WERI-Rb-1 (cell line): ENCODE measurements around the gene TMEM184A.
"Not testable (repeated sequence)": the region's sequence is repeated elsewhere in the genome, so short reads cannot be mapped to it uniquely, and the experiment has no call there.

Experiments
- DNase-seq: peaks from one replicate; pipeline ENCODE4 v3.0.0-alpha.2; 2020
- H3K27ac ChIP-seq: fragments of 250-450 bp; sonication (Bioruptor Pico); 2 replicates; pipeline ENCODE4 v1.5.1; 2020; ENCODE audit warnings: mild to moderate bottlenecking, moderate library complexity
- H3K27me3 ChIP-seq: fragments of 250-450 bp; sonication (Bioruptor Pico); 2 replicates; pipeline ENCODE4 v1.5.1; 2021; ENCODE audit warnings: mild to moderate bottlenecking, low read depth, moderate library complexity; ENCODE audit not compliant: insufficient read depth, severe bottlenecking
- H3K36me3 ChIP-seq: fragments of 250-450 bp; sonication (Bioruptor Pico); 2 replicates; pipeline ENCODE4 v1.5.1; 2020; ENCODE audit warnings: mild to moderate bottlenecking, moderate library complexity
- H3K4me3 ChIP-seq: 2 replicates; pipeline ENCODE4 v1.5.1; 2011; ENCODE audit warnings: low read depth, mild to moderate bottlenecking, control low read depth, low read length
- H3K9me3 ChIP-seq: fragments of 250-450 bp; sonication (Bioruptor Pico); 2 replicates; pipeline ENCODE4 v1.5.1; 2021; ENCODE audit warnings: mild to moderate bottlenecking, moderate library complexity; ENCODE audit not compliant: severe bottlenecking
- TF ChIP-seq, protein P1 (sequence below): IDR thresholded peaks from 2 replicates; pipeline ENCODE4 v1.5.1; 2011; ENCODE audit warnings: low read depth, mild to moderate bottlenecking, control low read depth, inconsistent platforms, low read length

Gene TMEM184A

DNA sequence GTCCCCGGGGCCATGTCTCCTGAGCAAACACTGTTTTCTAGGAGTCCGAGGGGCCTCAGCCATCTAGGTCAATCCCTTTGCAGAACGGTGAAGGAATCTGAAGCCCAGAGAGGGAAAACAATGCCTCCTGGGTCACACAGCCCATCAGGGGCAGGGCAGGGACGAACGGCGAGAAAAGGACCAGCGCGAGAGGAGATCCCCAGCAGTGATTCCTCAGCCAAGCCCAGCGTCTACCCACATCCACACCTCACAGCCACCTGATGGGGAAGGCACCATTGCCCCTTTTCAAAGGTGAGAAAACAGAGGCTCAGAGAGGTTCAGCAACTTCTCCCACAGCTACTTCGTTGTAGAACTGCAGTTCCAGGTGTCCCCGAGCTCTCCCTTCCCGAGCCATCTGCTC, 31.7 kb upstream of the TMEM184A start:
- Histone ChIP-seq H3K4me3 (peak overlapping the region; percentile 28), H3K36me3 (no peaks in the 10 kb centered on the region), H3K9me3 (peaks cover 7% of the 10 kb centered on the region), H3K27me3 (no peaks in the 10 kb centered on the region), H3K27ac (peak overlapping the region; percentile 95)
- TF ChIP-seq, protein P1, sequence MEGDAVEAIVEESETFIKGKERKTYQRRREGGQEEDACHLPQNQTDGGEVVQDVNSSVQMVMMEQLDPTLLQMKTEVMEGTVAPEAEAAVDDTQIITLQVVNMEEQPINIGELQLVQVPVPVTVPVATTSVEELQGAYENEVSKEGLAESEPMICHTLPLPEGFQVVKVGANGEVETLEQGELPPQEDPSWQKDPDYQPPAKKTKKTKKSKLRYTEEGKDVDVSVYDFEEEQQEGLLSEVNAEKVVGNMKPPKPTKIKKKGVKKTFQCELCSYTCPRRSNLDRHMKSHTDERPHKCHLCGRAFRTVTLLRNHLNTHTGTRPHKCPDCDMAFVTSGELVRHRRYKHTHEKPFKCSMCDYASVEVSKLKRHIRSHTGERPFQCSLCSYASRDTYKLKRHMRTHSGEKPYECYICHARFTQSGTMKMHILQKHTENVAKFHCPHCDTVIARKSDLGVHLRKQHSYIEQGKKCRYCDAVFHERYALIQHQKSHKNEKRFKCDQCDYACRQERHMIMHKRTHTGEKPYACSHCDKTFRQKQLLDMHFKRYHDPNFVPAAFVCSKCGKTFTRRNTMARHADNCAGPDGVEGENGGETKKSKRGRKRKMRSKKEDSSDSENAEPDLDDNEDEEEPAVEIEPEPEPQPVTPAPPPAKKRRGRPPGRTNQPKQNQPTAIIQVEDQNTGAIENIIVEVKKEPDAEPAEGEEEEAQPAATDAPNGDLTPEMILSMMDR = no peak
- no peak for DNase-seq

DNA sequence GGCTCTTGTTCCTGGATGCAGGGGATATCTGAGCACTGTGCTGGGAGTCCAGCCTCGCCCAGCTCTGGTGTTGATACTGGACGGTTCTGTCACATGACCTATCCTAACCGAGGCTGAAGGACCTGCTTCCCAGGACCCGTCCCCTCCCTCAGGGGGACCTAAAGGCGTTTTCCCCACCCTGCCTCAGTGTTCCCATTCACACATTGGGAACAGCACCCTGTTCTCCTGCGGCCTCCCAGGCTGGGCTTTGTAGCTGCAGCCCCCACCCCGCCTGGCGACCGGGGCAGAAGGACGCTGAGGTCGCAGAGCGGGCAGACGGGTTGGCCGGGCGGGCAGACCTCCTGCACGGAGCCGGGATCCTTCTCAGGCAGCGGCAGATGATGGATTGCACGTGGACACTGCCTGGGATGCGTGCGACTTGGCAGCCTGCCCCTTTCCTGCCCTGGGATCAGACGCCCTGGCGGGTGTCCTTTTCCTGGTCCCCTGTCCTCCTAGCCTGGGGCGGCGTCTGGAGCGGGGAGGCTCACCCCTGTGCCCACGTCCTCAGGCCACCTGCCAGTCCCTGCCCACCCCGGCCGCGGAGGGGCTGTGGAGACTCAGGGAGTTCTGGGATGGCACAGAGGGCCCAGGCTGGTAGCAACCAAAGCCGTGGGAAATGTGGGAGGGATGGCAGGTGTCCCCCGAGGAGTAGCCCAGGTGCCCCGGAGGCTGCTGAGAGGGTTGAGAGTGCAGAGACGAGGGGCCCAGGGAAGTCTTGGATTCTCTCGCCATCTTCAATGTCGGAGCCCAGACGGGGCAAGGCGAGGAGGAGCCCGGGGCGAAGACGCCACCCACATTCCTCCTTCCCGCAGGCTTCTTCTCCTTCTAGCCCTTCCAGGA, 31.1 kb upstream of the TMEM184A start:
- Histone ChIP-seq H3K27me3 (no peaks in the 10 kb centered on the region), H3K4me3 (peak overlapping the region; percentile 28), H3K9me3 (peaks cover 7% of the 10 kb centered on the region), H3K27ac (peak overlapping the region; percentile 95), H3K36me3 (no peaks in the 10 kb centered on the region)
- TF ChIP-seq, protein P1 = no peak
- peak; percentile 42 for DNase-seq

DNA sequence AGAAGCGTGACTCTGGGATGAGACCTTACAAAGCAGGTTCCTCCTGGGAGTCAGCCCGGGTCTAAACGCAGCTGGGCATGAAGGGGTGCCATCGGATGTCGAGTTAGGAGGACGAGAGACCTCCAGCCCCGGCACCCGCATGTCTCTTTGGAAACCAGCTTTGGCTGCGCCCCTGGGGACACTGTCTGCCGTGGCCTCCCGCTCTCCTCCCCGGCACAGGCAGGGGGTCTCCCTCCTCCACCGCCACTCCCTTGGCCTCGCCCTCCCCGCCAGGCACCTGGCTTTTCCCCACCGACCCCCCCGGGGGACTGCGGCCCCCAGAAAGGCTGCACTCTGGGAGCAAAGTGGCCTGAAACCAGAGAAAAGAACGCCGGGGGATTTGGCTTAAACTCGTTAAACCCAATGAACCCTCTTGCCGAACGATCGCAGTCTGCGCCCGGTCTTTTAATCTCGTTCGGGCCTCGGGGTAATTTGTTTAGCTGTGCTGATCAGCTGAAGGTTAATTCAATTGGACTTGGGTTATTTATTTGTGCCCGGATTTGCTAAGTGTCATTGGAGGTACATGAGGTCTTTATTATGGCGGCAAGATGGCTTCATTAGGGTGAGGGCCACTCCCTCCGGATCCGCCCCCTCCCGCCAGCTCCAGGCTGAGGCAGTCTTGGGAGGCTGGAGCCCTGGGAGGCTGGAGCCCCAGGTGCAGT, 30.3 kb upstream of the TMEM184A start:
- H3K36me3 ChIP-seq = no peaks in the 10 kb centered on the region
- H3K27ac ChIP-seq = peak overlapping the region; percentile 95
- peaks cover 7% of the 10 kb centered on the region for H3K9me3 ChIP-seq
- H3K4me3 ChIP-seq = peak overlapping the region; percentile 28
- no peaks in the 10 kb centered on the region for H3K27me3 ChIP-seq
- TF ChIP-seq, protein P1 = no peak
- DNase-seq = peak; percentile 93

DNA sequence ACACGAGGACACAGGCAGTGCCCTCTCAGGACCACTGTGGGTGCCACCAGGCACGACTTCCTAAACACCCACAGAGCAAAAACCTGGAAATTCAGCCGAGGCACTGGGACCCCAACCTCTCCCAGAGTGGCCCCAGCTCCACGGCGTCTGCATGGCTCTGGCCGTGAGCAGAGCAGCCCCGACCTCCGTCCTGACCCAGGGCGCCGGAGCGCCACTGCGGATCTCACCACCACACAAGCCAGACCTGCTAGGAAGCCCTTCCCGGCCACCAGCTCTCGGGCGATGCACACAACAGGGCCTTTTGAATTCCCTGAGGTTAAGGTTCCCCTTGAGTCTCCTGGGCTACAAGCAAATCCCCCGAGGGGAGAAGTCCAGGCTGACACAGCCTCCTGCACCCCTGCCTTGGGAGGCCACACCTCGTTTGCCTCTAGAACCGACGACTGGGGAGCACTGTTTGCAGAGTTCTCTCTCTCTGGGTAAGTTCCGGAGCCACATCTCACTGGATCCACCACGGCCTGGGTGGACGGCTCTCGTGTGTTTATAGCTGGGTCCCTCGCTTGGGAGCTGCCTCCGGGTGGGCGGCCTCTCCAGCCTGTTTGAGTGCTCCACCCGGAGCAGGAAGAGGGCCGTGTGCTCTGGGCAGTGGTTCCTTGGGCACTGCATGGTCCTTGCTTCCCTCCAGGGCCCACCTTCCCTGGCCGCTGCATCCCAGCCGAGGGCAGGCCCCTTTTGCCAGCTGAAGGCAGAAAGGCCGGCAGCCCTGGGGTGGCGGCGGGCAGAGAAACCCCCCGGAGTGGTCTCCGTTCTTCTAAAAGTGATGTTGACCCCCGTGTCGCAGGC, 29.4 kb upstream of the TMEM184A start:
- TF ChIP-seq, protein P1 = no peak
- peak overlapping the region; percentile 95 for H3K27ac ChIP-seq
- H3K27me3 ChIP-seq = no peaks in the 10 kb centered on the region
- DNase-seq = no peak
- H3K36me3 ChIP-seq = no peaks in the 10 kb centered on the region
- peaks cover 7% of the 10 kb centered on the region for H3K9me3 ChIP-seq
- no peak overlapping the region for H3K4me3 ChIP-seq

DNA sequence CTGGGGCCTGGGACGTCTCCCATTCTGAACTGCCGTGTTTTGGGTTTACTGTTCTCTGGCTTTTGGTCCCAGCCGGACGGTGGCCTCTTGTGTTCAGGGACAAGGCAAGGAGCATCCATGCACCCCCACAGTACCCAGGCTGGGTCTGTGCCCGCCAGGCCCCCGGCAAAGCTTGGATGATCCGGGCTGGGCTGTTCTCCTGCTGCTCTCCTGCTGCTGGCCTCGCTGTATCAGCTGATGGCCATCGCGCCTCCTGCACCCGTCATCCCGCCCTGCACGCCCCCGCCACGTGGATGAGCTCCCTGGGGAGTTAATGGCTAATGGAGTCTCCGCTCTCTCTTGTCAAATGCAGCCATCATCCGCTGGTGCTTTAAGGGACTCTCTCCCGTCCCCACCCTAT, 28.7 kb upstream of the TMEM184A start:
- no peak for DNase-seq
- H3K27me3 ChIP-seq = no peaks in the 10 kb centered on the region
- H3K36me3 ChIP-seq = no peaks in the 10 kb centered on the region
- TF ChIP-seq, protein P1 = no peak
- peaks cover 7% of the 10 kb centered on the region for H3K9me3 ChIP-seq
- no peak overlapping the region; the same call in none of the 2 replicates for H3K27ac ChIP-seq
- H3K4me3 ChIP-seq = no peak overlapping the region

DNA sequence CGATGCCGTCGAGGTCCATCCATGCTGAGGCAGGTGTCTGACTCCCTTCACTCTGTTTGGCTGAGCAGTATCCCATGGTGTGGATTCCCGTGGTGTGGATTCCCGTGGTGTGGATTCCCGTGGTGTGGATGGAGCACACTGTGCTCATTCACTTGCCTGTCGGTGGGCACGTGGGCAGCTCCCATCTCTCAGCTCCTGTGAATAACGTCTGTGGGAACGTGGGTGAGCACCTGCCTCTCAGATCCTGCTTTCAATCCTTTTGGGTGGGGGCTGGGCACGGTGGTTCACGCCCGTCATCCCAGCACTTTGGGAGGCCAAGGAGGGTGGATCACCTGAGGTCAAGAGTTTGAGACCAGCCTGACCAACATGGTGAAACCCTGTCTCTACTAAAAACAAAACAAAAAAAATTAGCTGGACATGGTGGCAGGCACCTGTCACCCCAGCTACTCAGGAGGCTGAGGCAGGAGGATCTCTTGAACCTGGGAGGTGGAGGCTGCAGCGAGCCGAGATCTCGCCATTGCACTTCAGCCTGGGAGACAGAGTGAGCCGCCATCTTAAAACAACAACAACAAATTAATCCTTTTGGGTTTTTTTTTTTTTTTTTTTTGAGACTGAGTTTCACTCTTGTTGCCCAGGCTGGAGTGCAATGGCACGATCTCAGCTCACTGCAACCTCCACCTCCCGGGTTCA, 27.4 kb upstream of the TMEM184A start:
- H3K27me3 ChIP-seq, H3K27ac ChIP-seq, H3K9me3 ChIP-seq, H3K4me3 ChIP-seq, DNase-seq, H3K36me3 ChIP-seq: not testable (repeated sequence)
